Activated CD4-positive, alpha-beta memory T cell treated with anti-CD3 and anti-CD28 coated beads, Interleukin-2, amount 10 ng/mL, durations not matched to agents 7 days and 5 days (primary cell): ENCODE measurements around the gene FYB1. TPM values are rescaled to one million over a fixed set of nuclear protein-coding genes. Genes with fewer than 3 reads are reported as not detected.

Experiments
- CTCF ChIA-PET: fragments of 350-600 bp; sonication (Branson Sonifier 250); formaldehyde crosslinking; loops from one replicate; lab custom pipeline; 2021; ENCODE audit warnings: antibody characterized with exemption, inconsistent platforms; lab: Charles Lee
- POLR2A ChIA-PET: fragments of 350-600 bp; sonication (Branson Sonifier 250); formaldehyde crosslinking; loops from one replicate; lab custom pipeline; 2021; ENCODE audit warnings: antibody characterized with exemption; lab: Charles Lee
- DNase-seq: peaks from one replicate; pipeline ENCODE4 v3.0.0-alpha.2; 2020
- H3K27ac Mint-ChIP-seq: one replicate; pipeline ENCODE4 v1.8.0; 2021; ENCODE audit warnings: mild to moderate bottlenecking, mixed read lengths
- H3K27me3 Mint-ChIP-seq: one replicate; pipeline ENCODE4 v1.8.0; 2021; ENCODE audit warnings: mixed read lengths
- H3K36me3 Mint-ChIP-seq: one replicate; pipeline ENCODE4 v1.8.0; 2021; ENCODE audit warnings: low read depth, mixed read lengths
- H3K4me1 Mint-ChIP-seq: one replicate; pipeline ENCODE4 v1.8.0; 2021; ENCODE audit warnings: mixed read lengths
- H3K4me3 Mint-ChIP-seq: one replicate; pipeline ENCODE4 v1.8.0; 2021; ENCODE audit warnings: mild to moderate bottlenecking, mixed read lengths
- H3K9me3 Mint-ChIP-seq: one replicate; pipeline ENCODE4 v1.8.0; 2021; ENCODE audit warnings: mixed read lengths
- total RNA-seq, 2 experiments: library from RNA; stranded (reverse); gene quantifications; one replicate each; pipeline ENCODE4 v1.2.3, GENCODE V29; 2021

FYB1 gene
- total RNA-seq, 2 experiments from 2014 or later = 260 to 270 TPM

DNA sequence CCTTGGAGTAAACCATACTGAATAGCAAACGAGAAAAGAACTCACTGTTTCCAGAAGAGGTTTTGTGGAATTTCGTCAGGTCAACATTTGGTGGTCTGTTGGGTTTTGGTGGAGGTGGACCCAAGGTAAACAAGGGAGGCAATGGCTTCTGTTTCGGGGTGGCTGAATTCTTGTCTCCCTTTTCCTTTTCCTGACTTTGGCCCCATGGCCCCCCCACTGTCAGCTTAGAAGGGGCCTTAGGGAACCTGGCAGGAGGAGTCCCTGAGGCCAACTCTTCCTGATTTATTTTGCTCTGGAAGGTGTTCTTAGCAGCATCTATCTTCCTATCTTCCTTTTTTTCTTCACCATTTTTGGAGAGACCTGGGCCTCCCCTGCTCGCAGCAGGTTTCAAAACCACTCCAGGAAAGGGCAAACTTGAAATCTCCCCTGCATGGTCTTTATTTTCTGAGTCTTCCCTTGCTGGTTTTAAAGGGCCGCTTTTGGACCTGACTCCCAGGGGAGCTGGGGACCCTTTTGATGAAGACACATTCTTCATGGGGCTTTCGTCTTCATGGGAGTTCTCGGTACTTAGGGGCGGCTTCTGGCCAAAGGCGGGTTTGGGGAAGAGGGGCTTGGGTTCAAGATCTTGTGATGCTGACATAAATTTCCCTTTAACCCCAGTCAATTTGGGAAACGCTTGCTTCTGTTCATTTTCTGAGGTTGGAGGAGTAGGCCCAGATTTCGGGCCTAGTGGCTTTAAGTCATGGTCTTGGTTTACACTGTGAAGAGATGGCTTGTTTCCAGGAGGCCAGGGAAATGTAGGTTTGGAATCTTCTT, 17.4 kb downstream of the FYB1 start:
- ChIA-PET CTCF (interaction anchor here (0.9 to 4.8 kb wide), 14 partner anchors 8 to 81 kb away, joined by 3 to 37 read pairs (median 6); no protein-coding TSS in a partner anchor), POLR2A (interaction anchor here (0.9 to 19.0 kb wide), 18 partner anchors 10 to 1479 kb away, joined by 3 to 508 read pairs (median 7); partner anchors contain the start of gene RICTOR)
- DNase-seq = no peak
- Mint-ChIP-seq H3K27me3 (no peaks in the 10 kb centered on the region), H3K4me1 (peaks cover 40% of the 10 kb centered on the region), H3K9me3 (no peaks in the 10 kb centered on the region), H3K27ac (peak overlapping the region; percentile 97), H3K36me3 (peaks cover 39% of the 10 kb centered on the region), H3K4me3 (peak overlapping the region; percentile 96)

DNA sequence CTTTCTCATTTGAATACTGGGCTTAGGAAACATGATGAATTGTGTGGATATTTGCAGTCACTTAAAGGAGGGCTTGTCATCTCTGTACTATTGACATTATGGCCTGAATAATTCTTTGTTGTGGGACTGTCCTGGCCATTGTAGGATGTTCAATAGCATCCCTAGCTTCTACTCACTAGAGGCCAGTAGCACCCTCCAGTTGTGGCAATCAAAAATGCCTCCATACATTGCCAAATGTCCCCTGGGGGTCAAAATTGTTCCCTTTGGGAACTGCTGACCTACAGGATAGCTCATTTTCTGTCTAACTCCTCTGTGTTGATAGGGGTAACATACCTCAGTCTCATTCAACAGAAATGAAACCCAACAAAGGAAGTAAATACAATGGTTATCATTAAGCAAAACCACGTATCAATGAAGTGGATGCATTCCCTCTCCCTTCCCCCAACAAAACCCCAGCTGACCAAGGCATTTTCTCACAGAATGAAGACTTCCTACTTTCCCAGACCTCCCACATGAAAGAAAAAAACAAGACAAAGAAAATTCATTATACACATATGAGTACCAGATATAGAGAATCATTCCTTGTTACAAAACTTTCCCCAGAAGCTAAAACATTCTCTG, 18.1 kb downstream of the FYB1 start:
- Mint-ChIP-seq H3K36me3 (peaks cover 46% of the 10 kb centered on the region), H3K27me3 (no peaks in the 10 kb centered on the region), H3K4me1 (peaks cover 41% of the 10 kb centered on the region), H3K4me3 (peak overlapping the region; percentile 96), H3K9me3 (no peaks in the 10 kb centered on the region), H3K27ac (peak overlapping the region; percentile 97)
- no peak for DNase-seq
- ChIA-PET POLR2A (interaction anchor here (0.6 to 19.0 kb wide), 16 partner anchors 10 to 128 kb away, joined by 3 to 508 read pairs (median 8); partner anchors contain the start of gene RICTOR), CTCF (interaction anchor here (0.8 to 4.8 kb wide), 15 partner anchors 9 to 175 kb away, joined by 3 to 37 read pairs (median 6); no protein-coding TSS in a partner anchor)

GRCh38 chr5:39200081-39200480, 19.3 kb downstream of the FYB1 start:
- H3K27ac Mint-ChIP-seq = peak overlapping the region; percentile 97

GRCh38 chr5:39199335-39199734, 20.0 kb downstream of the FYB1 start:
- ChIA-PET CTCF (interaction anchor here (2.5 to 4.8 kb wide), 3 partner anchors 12 to 21 kb away, joined by 11 to 37 read pairs (median 30); no protein-coding TSS in a partner anchor), POLR2A (interaction anchor here (1.7 to 19.0 kb wide), 8 partner anchors 9 to 45 kb away, joined by 8 to 508 read pairs (median 42); no protein-coding TSS in a partner anchor)
- Mint-ChIP-seq H3K9me3 (no peaks in the 10 kb centered on the region), H3K4me1 (peaks cover 39% of the 10 kb centered on the region), H3K27ac (peak overlapping the region; percentile 97), H3K27me3 (no peaks in the 10 kb centered on the region), H3K36me3 (peaks cover 62% of the 10 kb centered on the region), H3K4me3 (peak overlapping the region; percentile 96)
- no peak for DNase-seq

More at GRCh38 chr5:39200081-39200480, 19.3 kb downstream of the FYB1 start:
- ChIA-PET POLR2A (interaction anchor here (0.8 to 19.0 kb wide), 13 partner anchors 10 to 127 kb away, joined by 3 to 508 read pairs (median 14); partner anchors contain the start of gene RICTOR), CTCF (interaction anchor here (0.8 to 4.8 kb wide), 12 partner anchors 8 to 176 kb away, joined by 3 to 37 read pairs (median 7); no protein-coding TSS in a partner anchor)
- H3K4me1 Mint-ChIP-seq = peaks cover 39% of the 10 kb centered on the region
- peaks cover 54% of the 10 kb centered on the region for H3K36me3 Mint-ChIP-seq
- no peaks in the 10 kb centered on the region for H3K27me3 Mint-ChIP-seq
- DNase-seq = no peak
- peak overlapping the region; percentile 96 for H3K4me3 Mint-ChIP-seq
- H3K9me3 Mint-ChIP-seq = no peaks in the 10 kb centered on the region

DNA sequence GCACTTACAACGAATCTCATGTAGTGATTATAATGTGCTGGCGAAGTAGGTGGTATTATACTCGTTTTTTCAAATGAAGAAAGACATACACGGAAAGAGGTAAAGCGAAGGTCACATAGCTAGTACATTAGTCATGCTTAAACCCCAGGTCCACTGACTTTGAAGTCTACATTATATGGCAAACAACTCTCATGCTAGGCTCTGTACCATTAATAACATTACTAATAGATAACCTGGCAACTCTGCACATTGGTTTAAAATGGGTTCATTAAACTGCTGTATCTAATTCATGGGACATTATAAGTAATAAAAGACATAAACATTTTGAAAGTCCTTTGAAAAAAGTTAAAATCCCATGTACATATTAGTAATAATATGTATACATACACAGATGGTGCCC, 21.2 kb downstream of the FYB1 start:
- ChIA-PET CTCF (interaction anchor here (0.7 to 1.6 kb wide), 3 partner anchors 10 to 20 kb away, joined by 3 read pairs; no protein-coding TSS in a partner anchor), POLR2A (interaction anchor here (1.0 to 19.0 kb wide), 6 partner anchors 8 to 125 kb away, joined by 3 to 508 read pairs (median 106); no protein-coding TSS in a partner anchor)
- Mint-ChIP-seq H3K27ac (peak overlapping the region; percentile 67), H3K36me3 (peaks cover 74% of the 10 kb centered on the region), H3K9me3 (no peaks in the 10 kb centered on the region), H3K4me3 (peak overlapping the region; percentile 71), H3K27me3 (no peaks in the 10 kb centered on the region), H3K4me1 (peaks cover 44% of the 10 kb centered on the region)
- no peak for DNase-seq

- ChIA-PET CTCF (interaction anchor here (1.0 to 1.6 kb wide), 2 partner anchors 9 to 12 kb away, joined by 3 read pairs; no protein-coding TSS in a partner anchor), POLR2A (interaction anchor here (1.0 to 19.0 kb wide), 8 partner anchors 7 to 124 kb away, joined by 3 to 508 read pairs (median 50); no protein-coding TSS in a partner anchor)
- Mint-ChIP-seq H3K27me3 (no peaks in the 10 kb centered on the region), H3K4me1 (peaks cover 50% of the 10 kb centered on the region), H3K9me3 (no peaks in the 10 kb centered on the region), H3K27ac (peak overlapping the region; percentile 70), H3K4me3 (peak overlapping the region; percentile 71), H3K36me3 (peaks cover 76% of the 10 kb centered on the region)
- peak; percentile 73 for DNase-seq
Measured at GRCh38 chr5:39197556-39197955, 21.8 kb downstream of the FYB1 start.

GRCh38 chr5:39195198-39195826, 24.1 kb downstream of the FYB1 start:
- CTCF ChIA-PET = interaction anchor here (0.8 to 12.6 kb wide), 13 partner anchors 8 to 114 kb away, joined by 3 to 97 read pairs (median 4); partner anchors contain the start of gene FYB1
- no peak for DNase-seq
- peaks cover 70% of the 10 kb centered on the region for H3K4me1 Mint-ChIP-seq
- H3K27me3 Mint-ChIP-seq = no peaks in the 10 kb centered on the region
- H3K9me3 Mint-ChIP-seq = no peaks in the 10 kb centered on the region
- peak overlapping the region; percentile 79 for H3K27ac Mint-ChIP-seq
- POLR2A ChIA-PET = interaction anchor here (1.1 to 19.0 kb wide), 11 partner anchors 6 to 1484 kb away, joined by 3 to 508 read pairs (median 16); partner anchors contain the start of gene PTGER4
- peaks cover 63% of the 10 kb centered on the region for H3K36me3 Mint-ChIP-seq
- H3K4me3 Mint-ChIP-seq = peak overlapping the region; percentile 76

GRCh38 chr5:39194466-39195136, 24.8 kb downstream of the FYB1 start:
- no peaks in the 10 kb centered on the region for H3K27me3 Mint-ChIP-seq
- no peak for DNase-seq
- H3K9me3 Mint-ChIP-seq = no peaks in the 10 kb centered on the region
- H3K36me3 Mint-ChIP-seq = peaks cover 62% of the 10 kb centered on the region
- POLR2A ChIA-PET = interaction anchor here (1.1 to 19.0 kb wide), 11 partner anchors 6 to 1485 kb away, joined by 3 to 508 read pairs (median 16); partner anchors contain the start of gene PTGER4
- peak overlapping the region; percentile 79 for H3K27ac Mint-ChIP-seq
- H3K4me1 Mint-ChIP-seq = peaks cover 77% of the 10 kb centered on the region
- CTCF ChIA-PET = interaction anchor here (0.8 to 12.6 kb wide), 7 partner anchors 8 to 30 kb away, joined by 3 to 97 read pairs (median 4); partner anchors contain the start of gene FYB1
- peak overlapping the region; percentile 76 for H3K4me3 Mint-ChIP-seq

GRCh38 chr5:39193553-39194465, 25.6 kb downstream of the FYB1 start:
- peak overlapping the region; percentile 76 for H3K4me3 Mint-ChIP-seq
- ChIA-PET POLR2A (interaction anchor here (0.8 to 19.0 kb wide), 11 partner anchors 7 to 120 kb away, joined by 3 to 508 read pairs (median 16); no protein-coding TSS in a partner anchor), CTCF (interaction anchor here (0.8 to 12.6 kb wide), 9 partner anchors 9 to 29 kb away, joined by 3 to 97 read pairs (median 4); partner anchors contain the start of gene FYB1)
- no peak for DNase-seq
- peaks cover 85% of the 10 kb centered on the region for H3K4me1 Mint-ChIP-seq
- H3K27ac Mint-ChIP-seq = peak overlapping the region; percentile 79
- H3K36me3 Mint-ChIP-seq = peaks cover 63% of the 10 kb centered on the region
- H3K9me3 Mint-ChIP-seq = no peaks in the 10 kb centered on the region
- H3K27me3 Mint-ChIP-seq = no peaks in the 10 kb centered on the region

DNA sequence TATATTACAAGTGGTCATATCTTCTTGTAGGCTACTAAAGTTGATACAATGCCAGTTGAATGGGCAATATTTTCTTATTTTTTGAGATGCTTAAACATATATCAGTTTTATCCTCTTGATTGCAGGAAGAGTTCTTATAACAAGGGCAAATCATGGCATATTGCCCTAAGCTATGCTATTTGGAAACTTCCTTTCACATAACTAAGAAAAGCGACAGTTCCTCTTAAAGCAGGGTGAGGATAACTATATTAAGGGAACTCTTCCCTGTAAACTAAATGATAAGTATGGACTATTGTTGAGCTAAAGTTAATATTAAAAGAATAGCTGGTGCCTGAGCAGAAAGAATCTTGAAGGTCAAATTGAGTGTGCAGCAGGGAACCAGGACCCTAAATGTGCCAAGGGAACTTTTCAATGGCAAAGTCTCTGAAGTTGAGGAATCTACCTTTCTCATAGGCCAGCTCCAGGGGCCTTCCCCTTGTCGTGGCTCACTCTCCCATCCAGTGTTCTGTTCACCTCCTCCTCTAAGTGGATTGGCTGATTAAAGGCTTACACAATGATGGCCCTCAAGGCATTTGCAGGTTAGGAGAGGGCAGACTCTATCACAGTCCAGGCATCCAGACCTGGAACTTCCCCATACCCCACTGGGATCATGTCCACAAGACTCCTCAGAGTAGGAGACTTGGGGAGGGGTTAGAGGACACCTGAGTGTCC, 26.8 kb downstream of the FYB1 start:
- H3K9me3 Mint-ChIP-seq = no peaks in the 10 kb centered on the region
- peaks cover 62% of the 10 kb centered on the region for H3K36me3 Mint-ChIP-seq
- H3K4me1 Mint-ChIP-seq = peaks cover 94% of the 10 kb centered on the region
- no peak for DNase-seq
- H3K27me3 Mint-ChIP-seq = no peaks in the 10 kb centered on the region
- ChIA-PET CTCF (interaction anchor here (1.1 to 12.6 kb wide), 8 partner anchors 8 to 91 kb away, joined by 3 to 97 read pairs (median 9); partner anchors contain the start of gene FYB1), POLR2A (interaction anchor here (1.2 to 19.0 kb wide), 7 partner anchors 8 to 36 kb away, joined by 5 to 508 read pairs (median 78); no protein-coding TSS in a partner anchor)
- peak overlapping the region; percentile 23 for H3K4me3 Mint-ChIP-seq
- peak overlapping the region; percentile 79 for H3K27ac Mint-ChIP-seq
